Stimulated activated naive B cell treated with anti-CD40 and anti-IgM and Interleukin-4, amounts not matched to agents 10 μg/mL and 1 μg/mL and 100 μg/mL, for 72 hours (primary cell): ENCODE measurements around the gene LGR6.
"Not testable (repeated sequence)": the region's sequence is repeated elsewhere in the genome, so short reads cannot be mapped to it uniquely, and the experiment has no call there.

Experiments used
- ATAC-seq, 2 donors: fragments of 150-1000 bp; cut with Tn5 transposase; replicated peaks; 2 replicates each; pipeline ENCODE4 v1.10.0; 2021; ENCODE audit warnings: moderate library complexity in 1 of 2
- DNase-seq: peaks from one replicate; pipeline ENCODE4 v3.0.0; 2021
- H3K27ac Mint-ChIP-seq: one replicate; pipeline ENCODE4 v1.8.0; 2022; ENCODE audit warnings: mild to moderate bottlenecking, mixed read lengths
- H3K27me3 Mint-ChIP-seq, 2 donors: one replicate each; pipeline ENCODE4 v1.8.0; 2022; ENCODE audit warnings: mixed read lengths in 2 of 2
- H3K36me3 Mint-ChIP-seq, 2 donors: one replicate each; pipeline ENCODE4 v1.8.0; 2022; ENCODE audit warnings: mixed read lengths in 2 of 2, mild to moderate bottlenecking in 1 of 2
- H3K4me1 Mint-ChIP-seq, 2 donors: one replicate each; pipeline ENCODE4 v1.8.0; 2022; ENCODE audit warnings: mixed read lengths in 2 of 2, mild to moderate bottlenecking in 1 of 2
- H3K4me3 Mint-ChIP-seq, 2 donors: one replicate each; pipeline ENCODE4 v1.8.0; 2022; ENCODE audit warnings: mild to moderate bottlenecking in 2 of 2, mixed read lengths in 2 of 2, moderate library complexity in 1 of 2
- H3K9me3 Mint-ChIP-seq, 2 donors: one replicate each; pipeline ENCODE4 v1.8.0; 2022; ENCODE audit warnings: mixed read lengths in 2 of 2, mild to moderate bottlenecking in 1 of 2

The LGR6 gene

DNA sequence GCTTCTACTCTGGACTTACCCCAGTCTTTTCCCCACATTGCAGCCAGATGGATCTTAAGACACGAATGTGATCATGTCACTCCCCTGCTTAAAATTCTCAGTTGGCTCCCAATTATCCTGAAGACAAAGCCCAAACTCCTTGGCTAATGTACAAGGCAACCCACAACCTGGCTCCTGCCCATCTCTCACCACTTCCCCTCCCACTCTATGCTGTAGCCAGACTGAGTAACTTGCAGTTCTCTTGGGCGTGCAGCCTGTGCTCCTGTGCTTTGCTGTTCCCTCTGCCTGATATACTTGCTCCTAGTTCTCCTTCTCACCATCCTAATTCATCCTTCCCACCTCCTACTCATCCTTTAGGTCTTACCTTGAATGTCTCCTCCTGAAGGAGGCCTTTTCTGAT lies 56.2 kb downstream of the LGR6 start:
- no peaks in the 10 kb centered on the region for H3K36me3 Mint-ChIP-seq
- ATAC-seq (no peak), DNase-seq (no peak)
- H3K4me3 Mint-ChIP-seq = no peak overlapping the region
- peaks cover 2 to 6% of the 10 kb centered on the region in 2 donors for H3K4me1 Mint-ChIP-seq
- no peak overlapping the region for H3K27ac Mint-ChIP-seq
- peaks cover 0 to 4% of the 10 kb centered on the region in 2 donors for H3K9me3 Mint-ChIP-seq
- H3K27me3 Mint-ChIP-seq = peaks cover 41 to 42% of the 10 kb centered on the region in 2 donors

DNA sequence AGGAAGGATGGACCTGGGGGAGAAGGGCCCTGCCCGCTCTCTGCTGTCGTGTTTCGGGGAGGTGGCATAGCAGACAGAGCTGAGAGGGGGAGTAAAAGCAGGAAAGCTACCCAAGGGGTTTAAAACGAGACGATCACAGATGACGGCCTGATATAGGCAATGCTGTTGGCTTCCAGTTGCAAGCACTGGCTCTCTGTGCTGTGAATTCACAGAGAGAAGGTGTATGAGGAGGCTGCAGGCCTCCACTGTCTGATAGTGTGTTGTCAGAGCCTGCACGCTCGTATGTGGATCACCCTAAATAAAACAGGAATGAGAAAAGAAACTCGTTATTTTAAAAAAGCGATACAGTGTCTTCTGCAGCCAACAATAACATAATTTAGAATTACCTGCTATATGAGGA lies 57.4 kb downstream of the LGR6 start:
- peaks cover 41 to 42% of the 10 kb centered on the region in 2 donors for H3K27me3 Mint-ChIP-seq
- peaks cover 0 to 6% of the 10 kb centered on the region in 2 donors for H3K4me1 Mint-ChIP-seq
- ATAC-seq (no peak), DNase-seq (no peak)
- H3K27ac Mint-ChIP-seq = no peak overlapping the region
- no peak overlapping the region for H3K4me3 Mint-ChIP-seq
- no peaks in the 10 kb centered on the region for H3K36me3 Mint-ChIP-seq
- peaks cover 0 to 4% of the 10 kb centered on the region in 2 donors for H3K9me3 Mint-ChIP-seq

DNA sequence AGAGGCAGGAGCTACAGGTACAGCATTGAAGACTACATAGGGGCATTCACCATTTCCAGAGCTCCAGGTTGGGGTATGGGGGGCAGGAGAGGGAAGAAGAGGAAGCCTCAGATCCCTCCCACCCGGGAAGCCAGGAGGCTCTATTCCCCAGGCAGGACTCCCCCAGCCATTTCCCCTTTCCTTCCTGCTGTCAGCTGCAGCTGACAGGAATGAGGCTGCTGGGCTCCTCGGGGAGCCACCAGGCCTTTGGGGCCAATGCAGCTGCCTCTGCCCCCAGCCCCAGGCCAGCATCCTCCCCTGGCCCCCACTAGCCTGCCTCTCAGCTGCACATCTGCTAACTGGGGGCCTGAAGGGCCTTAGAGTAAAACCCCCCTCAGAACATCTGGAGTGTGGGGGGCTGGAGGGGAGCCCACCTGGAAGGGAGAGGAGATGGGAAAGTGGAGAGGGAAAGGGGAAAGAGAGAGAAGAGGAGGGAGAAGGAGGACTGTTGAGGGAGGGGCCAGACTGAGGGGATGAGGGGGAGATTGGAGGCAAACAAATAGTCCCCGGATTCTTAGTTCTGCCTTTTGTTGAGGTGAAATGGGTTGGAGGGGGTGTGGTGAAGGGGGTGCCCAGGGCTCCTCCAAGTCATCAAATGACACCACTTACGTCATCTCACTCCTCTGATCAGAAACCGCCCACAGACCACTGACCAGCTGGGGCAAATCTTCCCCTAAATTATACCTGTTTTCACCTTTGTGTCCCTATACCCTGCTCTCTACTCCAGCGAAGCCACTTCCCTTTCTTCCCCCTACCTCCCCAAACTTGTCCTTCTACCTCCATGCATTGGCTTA lies 58.0 kb downstream of the LGR6 start:
- Mint-ChIP-seq H3K36me3 (no peaks in the 10 kb centered on the region), H3K27me3 (peaks cover 41 to 42% of the 10 kb centered on the region in 2 donors), H3K4me3 (no peak overlapping the region), H3K27ac (no peak overlapping the region), H3K4me1 (peaks cover 0 to 6% of the 10 kb centered on the region in 2 donors), H3K9me3 (peaks cover 0 to 4% of the 10 kb centered on the region in 2 donors)
- DNase-seq = no peak
- peak; percentile 54 to 77 for ATAC-seq

DNA sequence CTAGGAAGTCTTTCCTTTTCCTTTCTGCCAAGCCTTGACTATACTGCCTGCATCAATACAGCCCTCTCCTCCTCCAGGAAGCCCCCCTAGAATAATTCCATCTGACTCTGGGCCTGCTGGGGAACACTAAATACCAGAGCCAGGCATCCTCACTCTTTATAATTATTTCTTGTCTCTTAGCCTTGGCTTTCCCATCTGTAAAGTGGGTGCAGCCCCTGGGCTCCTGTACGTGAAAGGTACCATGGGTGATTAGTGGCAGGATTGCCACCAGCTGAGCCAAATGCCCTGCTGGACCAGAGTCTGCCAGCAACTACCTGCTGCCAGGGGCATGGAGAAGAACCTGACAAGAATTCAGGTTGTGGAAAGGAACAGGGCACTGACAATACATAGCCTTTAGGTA lies 58.7 kb downstream of the LGR6 start:
- H3K9me3 Mint-ChIP-seq = peaks cover 0 to 4% of the 10 kb centered on the region in 2 donors
- H3K27me3 Mint-ChIP-seq = peaks cover 41 to 42% of the 10 kb centered on the region in 2 donors
- no peaks in the 10 kb centered on the region for H3K36me3 Mint-ChIP-seq

DNA sequence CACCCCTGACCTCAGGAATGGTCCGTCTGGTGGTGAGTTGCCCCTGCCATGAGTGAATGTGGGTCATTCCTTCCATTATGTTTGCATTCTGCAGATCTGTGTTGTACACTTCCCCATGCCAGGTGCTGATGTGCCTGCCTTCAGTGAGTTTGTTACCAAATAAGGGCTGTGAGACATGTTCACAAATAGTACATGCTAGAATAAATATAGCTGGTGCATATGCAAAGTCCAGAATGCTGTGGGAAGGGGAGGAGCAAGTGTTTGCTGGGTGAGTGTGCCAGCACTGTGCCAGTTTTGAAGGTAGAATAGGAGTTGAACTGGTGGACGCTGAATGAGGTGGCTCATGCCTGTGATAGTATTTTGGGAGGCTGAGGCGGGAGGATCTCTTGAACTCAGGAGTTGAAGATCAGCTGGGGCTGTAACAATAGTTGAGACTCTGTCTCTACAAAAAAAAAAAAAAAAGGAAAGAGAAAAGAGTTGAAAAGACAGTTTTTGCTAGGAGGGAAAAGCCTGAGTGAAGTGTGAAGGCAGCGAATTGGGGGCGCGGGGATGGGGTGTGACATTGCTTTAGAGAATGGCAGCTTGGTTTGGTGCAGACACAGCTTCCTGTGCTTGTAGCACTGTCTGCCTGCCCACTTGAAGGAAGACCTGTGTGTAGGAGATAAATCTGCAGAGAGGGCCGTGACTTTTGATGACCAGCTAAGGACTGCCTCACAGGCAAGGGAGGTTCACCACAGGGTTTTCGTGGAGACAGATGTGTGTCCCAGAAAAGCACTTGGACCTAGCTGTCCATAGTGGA lies 61.1 kb downstream of the LGR6 start:
- Mint-ChIP-seq H3K4me3 (no peak overlapping the region), H3K36me3 (no peaks in the 10 kb centered on the region), H3K27ac (no peak overlapping the region), H3K9me3 (peaks cover 0 to 4% of the 10 kb centered on the region in 2 donors), H3K4me1 (peaks cover 0 to 4% of the 10 kb centered on the region in 2 donors), H3K27me3 (peaks cover 29% of the 10 kb centered on the region in 2 donors)
- DNase-seq (no peak), ATAC-seq (no peak)

More for the DNA sequence above, 58.7 kb downstream of the LGR6 start:
- no peak overlapping the region for H3K4me3 Mint-ChIP-seq
- ATAC-seq (no peak), DNase-seq (no peak)
- H3K27ac Mint-ChIP-seq = no peak overlapping the region
- H3K4me1 Mint-ChIP-seq = peaks cover 0 to 6% of the 10 kb centered on the region in 2 donors

DNA sequence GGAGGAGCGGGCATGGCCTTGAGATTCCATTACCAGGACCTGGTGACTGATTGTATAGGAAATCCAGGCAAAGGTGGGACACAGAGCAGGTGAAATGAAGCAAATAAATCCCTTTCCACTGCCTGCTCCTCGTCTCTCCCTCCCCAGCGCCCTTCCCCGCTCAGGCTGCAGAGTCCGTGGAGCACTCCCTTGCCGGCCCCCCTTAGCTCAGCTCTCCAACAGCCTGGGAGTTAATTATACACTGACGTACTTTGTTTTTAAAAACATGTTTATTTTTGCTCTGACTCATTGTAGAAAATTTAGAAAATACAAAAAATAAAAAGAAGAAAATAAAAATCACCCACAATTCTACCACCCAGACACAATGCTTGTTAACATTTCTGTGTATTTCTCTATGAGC lies 61.7 kb downstream of the LGR6 start:
- H3K36me3 Mint-ChIP-seq = no peaks in the 10 kb centered on the region
- peaks cover 0 to 4% of the 10 kb centered on the region in 2 donors for H3K9me3 Mint-ChIP-seq
- DNase-seq = no peak
- ATAC-seq = no peak
- H3K27me3 Mint-ChIP-seq = peaks cover 25% of the 10 kb centered on the region in 2 donors
- H3K4me1 Mint-ChIP-seq = peaks cover 0 to 4% of the 10 kb centered on the region in 2 donors
- no peak overlapping the region for H3K27ac Mint-ChIP-seq
- H3K4me3 Mint-ChIP-seq = no peak overlapping the region

DNA sequence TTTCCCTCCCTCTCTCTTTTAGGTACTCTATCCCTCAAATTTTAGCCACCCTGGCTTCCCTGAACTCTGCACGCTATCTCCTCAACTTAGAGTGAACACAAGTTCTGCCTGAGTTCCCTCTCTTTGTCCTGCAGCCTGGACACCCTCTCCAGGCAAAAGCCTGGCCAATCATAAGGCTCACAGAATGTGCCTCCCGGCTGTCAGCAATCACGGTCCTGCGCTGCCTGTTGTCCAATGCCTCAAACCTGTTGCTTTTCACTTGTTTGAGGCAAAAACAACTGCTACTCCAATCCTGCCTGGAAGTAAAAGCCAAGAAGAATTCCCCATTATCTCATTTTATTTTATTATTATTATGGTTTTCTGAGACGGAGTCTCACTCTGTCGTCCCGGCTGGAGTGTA lies 66.1 kb downstream of the LGR6 start:
- H3K4me3 Mint-ChIP-seq = no peak overlapping the region
- ATAC-seq = no peak
- H3K27ac Mint-ChIP-seq = no peak overlapping the region

DNA sequence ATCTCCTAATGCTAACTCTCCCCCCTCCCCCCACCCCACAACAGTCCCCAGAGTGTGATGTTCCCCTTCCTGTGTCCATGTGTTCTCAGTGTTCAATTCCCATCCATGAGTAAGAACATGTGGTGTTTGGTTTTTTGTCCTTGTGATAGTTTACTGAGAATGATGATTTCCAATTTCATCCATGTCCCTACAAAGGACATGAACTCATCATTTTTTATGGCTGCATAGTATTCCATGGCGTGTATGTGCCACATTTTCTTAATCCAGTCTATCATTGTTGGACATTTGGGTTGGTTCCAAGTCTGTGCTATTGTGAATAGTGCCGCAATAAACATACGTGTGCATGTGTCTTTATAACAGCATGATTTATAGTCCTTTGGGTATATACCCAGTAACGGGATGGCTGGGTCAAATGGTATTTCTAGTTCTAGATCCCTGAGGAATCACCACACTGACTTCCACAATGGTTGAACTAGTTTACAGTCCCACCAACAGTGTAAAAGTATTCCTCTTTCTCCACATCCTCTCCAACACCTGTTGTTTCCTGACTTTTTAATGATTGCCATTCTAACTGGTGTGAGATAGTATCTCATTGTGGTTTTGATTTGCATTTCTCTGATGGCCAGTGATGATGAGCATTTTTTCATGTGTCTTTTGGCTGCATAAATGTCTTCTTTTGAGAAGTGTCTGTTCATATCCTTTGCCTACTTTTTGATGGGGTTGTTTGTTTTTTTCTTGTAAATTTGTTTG lies 67.8 kb downstream of the LGR6 start:
- not testable (repeated sequence) for DNase-seq, H3K9me3 Mint-ChIP-seq, ATAC-seq, H3K4me1 Mint-ChIP-seq, H3K4me3 Mint-ChIP-seq, H3K27ac Mint-ChIP-seq, H3K36me3 Mint-ChIP-seq
- H3K27me3 Mint-ChIP-seq = peaks cover 32 to 49% of the 10 kb centered on the region in 2 donors

More for the DNA sequence above, 66.1 kb downstream of the LGR6 start:
- Mint-ChIP-seq H3K36me3 (no peaks in the 10 kb centered on the region), H3K4me1 (no peaks in the 10 kb centered on the region), H3K27me3 (peaks cover 21 to 32% of the 10 kb centered on the region in 2 donors), H3K9me3 (peaks cover 3 to 4% of the 10 kb centered on the region in 2 donors)
- no peak for DNase-seq

DNA sequence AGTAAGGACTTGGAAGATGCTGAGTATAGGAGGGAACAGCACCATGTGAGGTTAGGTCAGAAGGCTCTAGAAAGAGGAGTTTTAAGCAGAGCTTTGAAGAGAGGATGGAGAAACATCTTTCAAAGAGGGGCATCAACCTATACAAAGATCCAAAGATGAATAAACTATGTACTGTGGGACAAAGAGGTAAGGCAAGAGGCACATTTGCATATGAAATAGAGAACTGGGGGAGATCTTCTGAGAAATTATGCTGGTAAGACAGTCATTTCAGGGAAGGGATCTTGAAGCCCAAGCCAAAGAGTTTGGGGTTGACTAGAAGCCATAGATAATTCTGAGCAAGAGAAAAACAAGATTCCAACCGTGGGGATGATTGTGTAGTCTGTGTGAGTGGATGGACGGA lies 70.0 kb downstream of the LGR6 start:
- Mint-ChIP-seq H3K4me3 (no peak overlapping the region), H3K27me3 (peaks cover 41 to 56% of the 10 kb centered on the region in 2 donors), H3K36me3 (no peaks in the 10 kb centered on the region), H3K27ac (no peak overlapping the region), H3K9me3 (peaks cover 3 to 4% of the 10 kb centered on the region in 2 donors), H3K4me1 (no peaks in the 10 kb centered on the region)
- ATAC-seq (no peak), DNase-seq (no peak)

DNA sequence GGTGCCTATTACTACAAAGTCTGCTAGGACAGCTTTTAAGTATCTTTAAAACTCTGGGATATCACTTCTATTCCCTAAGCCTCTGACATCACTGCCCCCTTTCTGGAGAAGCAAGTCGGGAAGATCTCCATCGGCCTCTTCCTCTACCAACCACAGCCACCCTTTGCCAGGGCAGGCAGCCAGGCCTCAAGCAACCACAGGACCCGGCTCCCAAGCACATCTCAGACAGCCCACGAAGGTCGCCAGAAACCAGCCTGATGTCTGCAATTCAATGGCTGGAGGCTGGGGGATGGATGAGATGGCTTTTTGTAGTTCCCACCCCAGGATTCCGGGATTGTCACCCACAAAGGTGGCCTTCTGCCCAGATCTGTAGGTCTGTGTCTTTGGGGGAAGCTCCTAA lies 70.7 kb downstream of the LGR6 start:
- DNase-seq = no peak
- H3K36me3 Mint-ChIP-seq = no peaks in the 10 kb centered on the region
- peaks cover 42 to 61% of the 10 kb centered on the region in 2 donors for H3K27me3 Mint-ChIP-seq
- H3K27ac Mint-ChIP-seq = no peak overlapping the region
- peaks cover 3 to 4% of the 10 kb centered on the region in 2 donors for H3K9me3 Mint-ChIP-seq
- H3K4me3 Mint-ChIP-seq = no peak overlapping the region
- ATAC-seq = no peak
- no peaks in the 10 kb centered on the region for H3K4me1 Mint-ChIP-seq

DNA sequence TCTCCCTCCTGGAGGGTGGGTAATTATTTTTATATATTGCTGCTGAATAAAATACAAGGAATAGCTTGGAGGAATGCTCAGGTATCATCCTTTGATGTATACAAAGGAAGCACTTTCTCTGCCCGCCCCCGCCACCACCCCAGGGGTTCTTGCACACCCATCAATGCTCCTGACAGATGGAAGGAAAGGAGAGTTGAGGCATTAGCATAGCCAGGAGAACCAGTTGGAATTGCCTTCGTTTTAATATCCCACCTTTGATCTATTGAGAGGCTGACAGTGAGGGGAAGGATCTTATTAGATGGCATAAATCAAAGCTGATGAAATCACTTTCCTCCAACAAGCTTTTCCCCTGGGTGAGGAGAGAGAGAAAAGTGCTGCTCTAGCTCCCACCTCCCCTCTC lies 71.1 kb downstream of the LGR6 start:
- peaks cover 3 to 4% of the 10 kb centered on the region in 2 donors for H3K9me3 Mint-ChIP-seq
- H3K4me3 Mint-ChIP-seq = no peak overlapping the region
- DNase-seq (no peak), ATAC-seq (no peak)
- no peaks in the 10 kb centered on the region for H3K4me1 Mint-ChIP-seq
- H3K27me3 Mint-ChIP-seq = peaks cover 38 to 57% of the 10 kb centered on the region in 2 donors
- no peak overlapping the region for H3K27ac Mint-ChIP-seq
- H3K36me3 Mint-ChIP-seq = no peaks in the 10 kb centered on the region

DNA sequence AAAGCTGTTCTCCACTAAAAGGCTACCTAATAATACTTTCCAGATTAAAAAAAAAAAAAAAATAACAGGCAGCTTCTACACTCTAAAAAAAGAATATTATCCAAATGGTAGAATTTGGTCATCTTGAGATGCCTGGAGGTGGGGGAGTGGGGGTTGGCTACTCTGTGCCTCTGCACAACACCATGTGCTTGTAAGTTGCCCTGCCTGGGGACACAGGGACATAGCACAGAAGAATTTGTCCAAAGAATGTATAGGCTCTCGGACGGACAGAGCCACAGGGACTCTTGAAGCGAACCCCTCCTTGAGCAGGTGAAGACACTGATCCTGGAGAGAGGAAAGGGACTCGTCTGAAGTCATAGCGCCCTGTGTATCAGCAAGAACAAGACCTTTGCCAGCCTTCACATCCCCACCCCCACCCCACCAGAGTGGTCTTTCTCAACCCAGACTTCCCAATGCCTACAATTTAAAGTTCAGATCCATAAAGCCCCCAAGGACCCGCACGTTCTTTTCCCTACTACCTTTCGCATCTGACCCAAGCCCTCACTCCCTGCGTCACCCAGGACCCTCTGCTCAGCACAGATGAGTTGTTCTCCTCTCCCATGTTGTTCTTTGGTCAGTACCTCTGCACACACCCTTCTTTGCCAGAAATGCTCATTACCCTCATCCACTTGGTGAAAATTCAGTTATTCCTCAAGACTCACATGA lies 72.6 kb downstream of the LGR6 start:
- no peaks in the 10 kb centered on the region for H3K4me1 Mint-ChIP-seq
- H3K27me3 Mint-ChIP-seq = peaks cover 43 to 65% of the 10 kb centered on the region in 2 donors
- no peak overlapping the region for H3K4me3 Mint-ChIP-seq
- DNase-seq (no peak), ATAC-seq (no peak)
- peaks cover 3 to 4% of the 10 kb centered on the region in 2 donors for H3K9me3 Mint-ChIP-seq
- H3K36me3 Mint-ChIP-seq = no peaks in the 10 kb centered on the region
- H3K27ac Mint-ChIP-seq = no peak overlapping the region

DNA sequence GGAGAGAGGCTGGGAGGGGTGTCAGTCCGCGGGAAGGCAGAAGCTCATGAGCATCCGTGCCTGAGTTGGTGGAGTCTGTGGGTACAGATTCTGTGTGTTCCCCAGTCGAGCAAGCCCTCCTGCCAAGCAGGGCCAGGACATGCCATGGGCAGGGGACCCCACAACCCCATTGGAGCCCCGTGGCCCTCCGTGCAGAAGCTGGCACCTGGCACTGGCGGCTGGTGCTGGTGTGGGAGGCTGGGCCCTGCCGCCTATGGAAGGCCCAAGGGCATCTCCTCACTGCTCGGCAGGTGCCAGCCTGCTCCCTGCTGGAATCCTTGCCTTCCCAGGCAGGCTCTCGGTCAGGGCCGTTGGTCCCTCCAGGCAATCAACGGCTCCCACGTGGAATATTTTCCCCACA lies 74.4 kb downstream of the LGR6 start:
- no peaks in the 10 kb centered on the region for H3K36me3 Mint-ChIP-seq
- H3K27ac Mint-ChIP-seq = no peak overlapping the region
- H3K9me3 Mint-ChIP-seq = no peaks in the 10 kb centered on the region
- peaks cover 45 to 66% of the 10 kb centered on the region in 2 donors for H3K27me3 Mint-ChIP-seq
- DNase-seq (no peak), ATAC-seq (no peak)
- no peak overlapping the region for H3K4me3 Mint-ChIP-seq
- H3K4me1 Mint-ChIP-seq = no peaks in the 10 kb centered on the region

DNA sequence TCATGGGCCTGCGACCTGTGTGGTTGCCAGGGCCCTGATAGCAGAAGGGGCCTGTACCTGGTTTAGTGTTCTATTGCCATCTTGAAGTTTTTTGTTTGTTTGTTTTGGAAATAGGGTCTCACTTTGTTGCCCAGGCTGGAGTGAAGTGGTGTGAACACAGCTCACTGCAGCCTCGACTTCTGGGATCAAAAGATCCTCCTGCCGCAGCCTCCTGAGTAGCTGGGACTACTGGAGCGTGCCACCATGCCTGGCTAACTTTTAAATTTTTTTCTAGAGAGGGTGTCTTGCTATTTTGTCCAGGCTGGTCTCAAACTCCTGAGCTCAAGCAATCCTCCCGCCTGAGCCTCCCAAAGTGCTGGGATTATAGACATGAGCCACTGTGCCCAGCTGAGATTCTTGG lies 75.2 kb downstream of the LGR6 start:
- Mint-ChIP-seq H3K27ac (no peak overlapping the region), H3K9me3 (no peaks in the 10 kb centered on the region), H3K4me3 (no peak overlapping the region), H3K4me1 (no peaks in the 10 kb centered on the region), H3K27me3 (peaks cover 42 to 62% of the 10 kb centered on the region in 2 donors), H3K36me3 (no peaks in the 10 kb centered on the region)
- ATAC-seq (no peak), DNase-seq (no peak)
